HCT116 (cell line): ENCODE measurements around the gene PSMD11. TPM values are rescaled to one million over a fixed set of nuclear protein-coding genes. Genes with fewer than 3 reads are reported as not detected.

Experiments
- ATAC-seq: fragments of 200-7000 bp; cut with Tn5 transposase; 2 replicates; pipeline ENCODE4 v1.9.1; 2020; ENCODE audit warnings: mild to moderate bottlenecking, moderate library complexity
- BruUV-seq: library from RNA; stranded (reverse); fragments of 400-500 nt; replicated peaks from 2 replicates; lab custom pipeline; 2021; lab: Mats Ljungman, UMichigan
- CTCF ChIA-PET: fragments of 300-600 bp; sonication (Branson Sonifier 250); formaldehyde crosslinking; loops from one replicate; lab custom pipeline; 2021; ENCODE audit warnings: antibody characterized with exemption; lab: Charles Lee
- POLR2A ChIA-PET: fragments of 300-600, 350-600 bp; sonication (Branson Sonifier 250); formaldehyde crosslinking; loops from one replicate; lab custom pipeline; 2021; ENCODE audit warnings: antibody characterized with exemption; lab: Charles Lee
- RAD21 ChIA-PET, 2 experiments: fragments of 300-600 bp; sonication (Branson Sonifier 250); formaldehyde crosslinking; loops; one replicate each; lab custom pipeline; 2023; ENCODE audit warnings: low total read pairs in 2 of 2; ENCODE audit not compliant: uncharacterized antibody in 2 of 2, unreplicated experiment in 2 of 2, low non-redundant PET in 1 of 2; lab: Charles Lee
- DNase-seq: peaks from one replicate; pipeline ENCODE4 v3.0.0-alpha.2; 2010; ENCODE audit warnings: low read depth, low spot score
- H2AFZ ChIP-seq: fragments of 200-600 bp; shearing (Covaris generic), sonication (generic); 2 replicates; pipeline ENCODE4 v1.6.1; 2017; ENCODE audit warnings: low read depth, mixed run types, mixed read lengths, antibody characterized with exemption, low read length; ENCODE audit not compliant: poor library complexity, severe bottlenecking
- H3K27ac ChIP-seq: 2 replicates; pipeline ENCODE4 v1.5.1; 2012; ENCODE audit warnings: low read depth, low read length
- H3K27me3 ChIP-seq: fragments of 200-600 bp; sonication (generic); 2 replicates; pipeline ENCODE4 v1.6.1; 2016; ENCODE audit warnings: mixed run types, low read length, mixed read lengths; ENCODE audit not compliant: insufficient read depth
- H3K36me3 ChIP-seq, 2 experiments: fragments of 200-500 bp in 1 of 2; fragments of 200-600 bp in 1 of 2; sonication (Bioruptor generic) in 1 of 2; sonication (generic) in 1 of 2; 2 replicates each; pipeline versions ENCODE4 v1.5.1 to v1.6.1; 2014 to 2016; ENCODE audit warnings: low read length in 2 of 2, inconsistent platforms in 1 of 2, mixed read lengths in 1 of 2, mixed run types in 1 of 2; ENCODE audit not compliant: insufficient read depth in 2 of 2, control insufficient read depth in 1 of 2
- H3K4me1 ChIP-seq, 2 experiments: fragments of 200-600 bp in 1 of 2; sonication (generic) in 1 of 2; 2 replicates each; pipeline versions ENCODE4 v1.5.1 to v1.6.1; 2012 to 2017; ENCODE audit warnings: low read length in 2 of 2, inconsistent platforms in 1 of 2, mild to moderate bottlenecking in 1 of 2, mixed read lengths in 1 of 2, mixed run types in 1 of 2, moderate library complexity in 1 of 2; ENCODE audit not compliant: insufficient read depth in 2 of 2, control insufficient read depth in 1 of 2
- H3K4me2 ChIP-seq: fragments of 200-600 bp; sonication (generic); 2 replicates; pipeline ENCODE4 v1.6.1; 2017; ENCODE audit warnings: mixed run types, low read length, mixed read lengths
- H3K4me3 ChIP-seq, 2 experiments: fragments of 200-600 bp in 1 of 2; sonication (generic) in 1 of 2; replicated peaks in 1 of 2; 2 replicates each; pipeline ENCODE4 v1.5.1; 2011 to 2016; ENCODE audit warnings: low read length in 2 of 2, control low read depth in 1 of 2, low read depth in 1 of 2, mild to moderate bottlenecking in 1 of 2, mixed read lengths in 1 of 2, mixed run types in 1 of 2
- H3K79me2 ChIP-seq: fragments of 200-600 bp; sonication (generic); 2 replicates; pipeline ENCODE4 v1.6.1; 2017; ENCODE audit warnings: mild to moderate bottlenecking, mixed run types, low read length, moderate library complexity, mixed read lengths; ENCODE audit not compliant: insufficient read depth
- H3K9ac ChIP-seq: fragments of 200-600 bp; sonication (generic); 2 replicates; pipeline ENCODE4 v1.6.1; 2016; ENCODE audit warnings: low read length, mixed read lengths
- H3K9me2 ChIP-seq: fragments of 200-600 bp; sonication (generic), shearing (Covaris generic); 2 replicates; pipeline ENCODE4 v1.6.1; 2017; ENCODE audit warnings: mixed run types, mild to moderate bottlenecking, moderate library complexity; ENCODE audit not compliant: insufficient read depth
- H3K9me3 ChIP-seq, 2 experiments: fragments of 200-500 bp in 1 of 2; fragments of 200-600 bp in 1 of 2; sonication (Bioruptor generic) in 1 of 2; sonication (generic) in 1 of 2; 2 replicates each; pipeline ENCODE4 v1.6.1; 2014 to 2017; ENCODE audit warnings: low read length in 2 of 2, mixed read lengths in 2 of 2, inconsistent platforms in 1 of 2, low read depth in 1 of 2, mild to moderate bottlenecking in 1 of 2, mixed run types in 1 of 2, moderate library complexity in 1 of 2; ENCODE audit not compliant: control insufficient read depth in 1 of 2, insufficient read depth in 1 of 2
- H4K20me1 ChIP-seq: fragments of 200-600 bp; sonication (generic), shearing (Covaris generic); 2 replicates; pipeline ENCODE4 v1.6.1; 2017; ENCODE audit warnings: mixed run types, mild to moderate bottlenecking, moderate library complexity; ENCODE audit not compliant: insufficient read depth
- ATF3 ChIP-seq: IDR thresholded peaks from 2 replicates; pipeline ENCODE4 v1.6.1; 2012
- CBX3 ChIP-seq: IDR thresholded peaks from 2 replicates; pipeline ENCODE4 v1.6.1; 2012; ENCODE audit warnings: low read depth
- EGR1 ChIP-seq: IDR thresholded peaks from 2 replicates; pipeline ENCODE4 v1.6.1; 2012; ENCODE audit warnings: low read depth
- ELF1 ChIP-seq: IDR thresholded peaks from 2 replicates; pipeline ENCODE4 v1.6.1; 2012; ENCODE audit warnings: low read depth, borderline replicate concordance
- EZH2 ChIP-seq: fragments of 200-600 bp; sonication (generic); IDR thresholded peaks from 2 replicates; pipeline ENCODE4 v1.6.1; 2017; ENCODE audit warnings: antibody characterized with exemption, mixed run types
- FOSL1 ChIP-seq: IDR thresholded peaks from 2 replicates; pipeline ENCODE4 v1.6.1; 2012; ENCODE audit warnings: low read depth
- JUND ChIP-seq: IDR thresholded peaks from 2 replicates; pipeline ENCODE4 v1.6.1; 2012
- MAX ChIP-seq: IDR thresholded peaks from 2 replicates; pipeline ENCODE4 v1.6.1; 2012
- POLR2A ChIP-seq: IDR thresholded peaks from 2 replicates; pipeline ENCODE4 v1.7.0; 2011; ENCODE audit warnings: borderline replicate concordance; ENCODE audit not compliant: insufficient read depth, insufficient read length; ENCODE audit errors: extremely low read depth
- REST ChIP-seq: IDR thresholded peaks from 2 replicates; pipeline ENCODE4 v1.6.1; 2012; ENCODE audit warnings: low read depth
- SIN3A ChIP-seq: IDR thresholded peaks from 2 replicates; pipeline ENCODE4 v1.6.1; 2012; ENCODE audit warnings: low read depth
- SP1 ChIP-seq: IDR thresholded peaks from 2 replicates; pipeline ENCODE4 v1.6.1; 2012; ENCODE audit warnings: low read depth
- SRF ChIP-seq: IDR thresholded peaks from 2 replicates; pipeline ENCODE4 v1.6.1; 2012; ENCODE audit warnings: low read depth
- ZFX ChIP-seq: fragments of 450-650 bp; IDR thresholded peaks from 2 replicates; pipeline ENCODE4 v1.6.1; 2017
- intact Hi-C: fragments of 100-400 bp; cut with micrococcal nuclease; formaldehyde crosslinking; loops from 2 replicates; pipeline ENCODE4 v1.10.0; 2022
- total RNA-seq: library from RNA; stranded (reverse); gene quantifications from one replicate; pipeline ENCODE4 v1.2.1, GENCODE V29; 2021; ENCODE audit not compliant: unreplicated experiment

The PSMD11 gene
- total RNA-seq, 1 experiment from 2014 or later, result 143 TPM

- no TSS peak for BruUV-seq
- no peak overlapping the region for H3K27ac ChIP-seq
- no peaks in the 10 kb centered on the region for H3K27me3 ChIP-seq
- no peaks in the 10 kb centered on the region for H3K36me3 ChIP-seq
- H2AFZ ChIP-seq, result no peak overlapping the region
- no peaks in the 10 kb centered on the region for H3K79me2 ChIP-seq
- ChIA-PET POLR2A (no interaction called here), CTCF (no interaction called here), RAD21 (no interaction called here)
- peak overlapping the region; percentile 72 for H3K4me2 ChIP-seq
- peak overlapping the region in 1 of 2 experiments; percentile 39; a peak in 2 of 4 replicates for H3K4me3 ChIP-seq
- peak; percentile 61; the same call in 1 of the 2 replicates for ATAC-seq
- DNase-seq, result no peak
- H3K9me3 ChIP-seq, result no peaks in the 10 kb centered on the region
- no peaks in the 10 kb centered on the region for H4K20me1 ChIP-seq
- H3K9me2 ChIP-seq, result no peaks in the 10 kb centered on the region
- intact Hi-C loops, result no loop called here
- TF ChIP-seq JUND, result 0 out of 2 replicates have a peak, but pooled peaks have one; percentile 18
- TF ChIP-seq FOSL1, result no peak
- peak; percentile 47 for TF ChIP-seq MAX
- peak; percentile 46; the same call in 1 of the 2 replicates for TF ChIP-seq SP1
- no peak for TF ChIP-seq SIN3A
- TF ChIP-seq EGR1, result peak; percentile 68
- H3K9ac ChIP-seq, result no peak overlapping the region; the same call in 1 of the 2 replicates
- peaks cover 16 to 24% of the 10 kb centered on the region in 2 experiments for H3K4me1 ChIP-seq
Observed at GRCh38 chr17:32504166-32504990, 60.1 kb downstream of the PSMD11 start.

- H3K79me2 ChIP-seq, result no peaks in the 10 kb centered on the region
- H3K27ac ChIP-seq, result no peak overlapping the region
- no peak overlapping the region for H2AFZ ChIP-seq
- ChIA-PET CTCF (no interaction called here), POLR2A (no interaction called here), RAD21 (no interaction called here)
- BruUV-seq, result no TSS peak
- ATAC-seq (no peak), DNase-seq (no peak)
- H3K4me1 ChIP-seq, result peaks cover 7 to 10% of the 10 kb centered on the region in 2 experiments
- intact Hi-C loops, result no loop called here
- no peaks in the 10 kb centered on the region for H4K20me1 ChIP-seq
- H3K9me3 ChIP-seq, result no peaks in the 10 kb centered on the region
- H3K9me2 ChIP-seq, result no peaks in the 10 kb centered on the region
- no peaks in the 10 kb centered on the region for H3K36me3 ChIP-seq
- H3K4me3 ChIP-seq, result no peak overlapping the region
- no peak overlapping the region for H3K4me2 ChIP-seq
- no peak overlapping the region for H3K9ac ChIP-seq
- no peaks in the 10 kb centered on the region for H3K27me3 ChIP-seq
- TF ChIP-seq REST, result no peak
- no peak for TF ChIP-seq MAX
- no peak for TF ChIP-seq SP1
- TF ChIP-seq SRF, result no peak
- no peak for TF ChIP-seq ATF3
- no peak for TF ChIP-seq ELF1
- no peak for TF ChIP-seq EGR1
- TF ChIP-seq POLR2A, result no peak
- TF ChIP-seq CBX3, result no peak
- no peak for TF ChIP-seq SIN3A
- no peak for TF ChIP-seq EZH2
- TF ChIP-seq ZFX, result no peak
Observed at GRCh38 chr17:32508926-32509325, 64.6 kb downstream of the PSMD11 start.
